ENCODE results near the gene ANKRD63. TPM values are rescaled to one million over a fixed set of nuclear protein-coding genes. Genes with fewer than 3 reads are reported as not detected.

ANKRD63 gene
- total RNA-seq, 1 experiment from 2014 or later: 2.5 TPM

DNA sequence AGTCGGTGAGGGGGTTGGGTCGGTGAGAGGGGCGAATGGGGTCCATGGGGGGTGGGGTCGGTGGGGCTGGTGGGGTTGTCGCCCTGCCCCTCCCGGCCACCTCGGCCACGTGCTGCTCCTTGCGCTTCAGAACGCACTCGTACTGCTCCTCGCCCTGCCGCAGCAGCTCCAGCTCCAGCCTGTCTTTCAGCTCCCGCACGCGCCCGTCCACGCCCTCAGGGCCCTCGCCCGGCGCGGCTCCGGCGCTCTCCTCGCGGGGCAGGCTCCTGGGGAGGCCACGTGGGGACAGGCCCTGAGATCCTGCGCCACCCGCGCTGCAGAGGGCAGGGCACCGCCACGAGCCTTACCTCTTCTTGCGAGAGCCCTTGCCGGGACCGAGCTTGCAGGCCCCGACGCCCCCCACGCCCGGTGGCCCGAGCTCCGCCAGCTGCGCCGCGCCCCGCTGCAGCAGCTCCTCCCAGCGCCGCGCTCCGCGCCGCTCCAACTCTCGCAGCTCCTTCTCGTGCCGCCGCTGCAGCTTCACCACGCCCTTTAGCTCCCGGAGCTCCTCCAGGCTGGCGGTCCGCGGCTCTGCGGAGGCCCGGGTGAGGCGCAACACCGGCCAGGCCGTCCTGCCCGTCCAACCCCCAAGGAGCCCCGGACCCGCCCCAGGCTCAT, 8.2 kb upstream of the ANKRD63 start:
- no peak for TF ChIP-seq EZH2 (IDR thresholded peaks at IDR 0.05; ENCODE audit: borderline replicate concordance, low read depth, low read length, poor library complexity, severe bottlenecking)
- TF ChIP-seq, protein P1, sequence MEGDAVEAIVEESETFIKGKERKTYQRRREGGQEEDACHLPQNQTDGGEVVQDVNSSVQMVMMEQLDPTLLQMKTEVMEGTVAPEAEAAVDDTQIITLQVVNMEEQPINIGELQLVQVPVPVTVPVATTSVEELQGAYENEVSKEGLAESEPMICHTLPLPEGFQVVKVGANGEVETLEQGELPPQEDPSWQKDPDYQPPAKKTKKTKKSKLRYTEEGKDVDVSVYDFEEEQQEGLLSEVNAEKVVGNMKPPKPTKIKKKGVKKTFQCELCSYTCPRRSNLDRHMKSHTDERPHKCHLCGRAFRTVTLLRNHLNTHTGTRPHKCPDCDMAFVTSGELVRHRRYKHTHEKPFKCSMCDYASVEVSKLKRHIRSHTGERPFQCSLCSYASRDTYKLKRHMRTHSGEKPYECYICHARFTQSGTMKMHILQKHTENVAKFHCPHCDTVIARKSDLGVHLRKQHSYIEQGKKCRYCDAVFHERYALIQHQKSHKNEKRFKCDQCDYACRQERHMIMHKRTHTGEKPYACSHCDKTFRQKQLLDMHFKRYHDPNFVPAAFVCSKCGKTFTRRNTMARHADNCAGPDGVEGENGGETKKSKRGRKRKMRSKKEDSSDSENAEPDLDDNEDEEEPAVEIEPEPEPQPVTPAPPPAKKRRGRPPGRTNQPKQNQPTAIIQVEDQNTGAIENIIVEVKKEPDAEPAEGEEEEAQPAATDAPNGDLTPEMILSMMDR (conservative IDR thresholded peaks at IDR 0.05; ENCODE audit: low read depth, low read length): no peak
- Histone ChIP-seq H3K4me1 (ENCODE audit: insufficient read depth, low read length, poor library complexity, severe bottlenecking) (peaks cover 21% of the 10 kb centered on the region), H3K27ac (ENCODE audit: low read depth, low read length, poor library complexity, severe bottlenecking) (no peak overlapping the region), H3K36me3 (ENCODE audit: insufficient read depth, low read length, poor library complexity, severe bottlenecking) (no peaks in the 10 kb centered on the region), H3K4me3 (ENCODE audit: low read depth, low read length, poor library complexity, severe bottlenecking) (peak overlapping the region; percentile 41), H3K27me3 (replicated peaks; ENCODE audit: insufficient read depth, low read depth, low read length, poor library complexity) (no peaks in the 10 kb centered on the region), H3K9me3 (ENCODE audit: low read depth, low read length, poor library complexity, severe bottlenecking) (no peaks in the 10 kb centered on the region)
- intact Hi-C loops (cut with micrococcal nuclease; ENCODE audit: unreplicated experiment): no loop called here
- CTCF ChIA-PET: interaction anchor here (0.7 to 2.7 kb wide), 3 partner anchors 12 to 19 kb away, joined by 4 to 10 read pairs (median 9); no protein-coding TSS in a partner anchor
- POLR2A ChIA-PET (ENCODE audit: low non-redundant PET): no interaction called here
- no TSS peak for BruUV-seq (replicated peaks)
- peak; percentile 73 for DNase-seq (ENCODE audit: low spot score)

DNA sequence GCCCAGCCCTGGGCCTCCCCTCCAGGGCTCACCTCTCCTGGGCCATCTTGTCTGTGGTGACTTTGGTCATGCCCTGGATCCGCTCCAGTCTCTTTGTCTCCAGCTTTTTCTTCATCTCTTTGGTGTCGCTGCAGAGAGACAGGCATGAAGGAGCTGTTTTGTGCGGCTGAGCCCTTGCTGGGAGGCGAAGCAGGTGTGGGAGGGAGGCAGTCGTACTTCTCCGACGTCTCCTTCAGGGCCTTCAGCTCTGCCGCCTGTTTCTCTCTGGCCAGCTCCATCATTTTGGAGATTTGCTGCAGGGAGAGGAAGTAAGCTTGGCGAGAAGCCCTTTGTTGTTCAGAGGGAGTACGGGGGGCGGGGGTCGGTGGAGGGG, 7.7 kb upstream of the ANKRD63 start:
- Histone ChIP-seq H3K27me3 (replicated peaks; ENCODE audit: insufficient read depth, low read depth, low read length, poor library complexity) (no peaks in the 10 kb centered on the region), H3K4me3 (ENCODE audit: low read depth, low read length, poor library complexity, severe bottlenecking) (no peak overlapping the region), H3K4me1 (ENCODE audit: insufficient read depth, low read length, poor library complexity, severe bottlenecking) (peaks cover 26% of the 10 kb centered on the region), H3K36me3 (ENCODE audit: insufficient read depth, low read length, poor library complexity, severe bottlenecking) (no peaks in the 10 kb centered on the region), H3K27ac (ENCODE audit: low read depth, low read length, poor library complexity, severe bottlenecking) (no peak overlapping the region), H3K9me3 (ENCODE audit: low read depth, low read length, poor library complexity, severe bottlenecking) (no peaks in the 10 kb centered on the region)
- CTCF ChIA-PET: interaction anchor here (1.2 to 2.7 kb wide), 2 partner anchors 12 to 16 kb away, joined by 9 to 10 read pairs; no protein-coding TSS in a partner anchor
- no peak for TF ChIP-seq EZH2 (IDR thresholded peaks at IDR 0.05; ENCODE audit: borderline replicate concordance, low read depth, low read length, poor library complexity, severe bottlenecking)
- TF ChIP-seq, protein P1 (conservative IDR thresholded peaks at IDR 0.05; ENCODE audit: low read depth, low read length): no peak
- POLR2A ChIA-PET (ENCODE audit: low non-redundant PET): no interaction called here
- no TSS peak for BruUV-seq (replicated peaks)
- no peak for DNase-seq (ENCODE audit: low spot score)
- intact Hi-C loops (cut with micrococcal nuclease; ENCODE audit: unreplicated experiment): no loop called here

DNA sequence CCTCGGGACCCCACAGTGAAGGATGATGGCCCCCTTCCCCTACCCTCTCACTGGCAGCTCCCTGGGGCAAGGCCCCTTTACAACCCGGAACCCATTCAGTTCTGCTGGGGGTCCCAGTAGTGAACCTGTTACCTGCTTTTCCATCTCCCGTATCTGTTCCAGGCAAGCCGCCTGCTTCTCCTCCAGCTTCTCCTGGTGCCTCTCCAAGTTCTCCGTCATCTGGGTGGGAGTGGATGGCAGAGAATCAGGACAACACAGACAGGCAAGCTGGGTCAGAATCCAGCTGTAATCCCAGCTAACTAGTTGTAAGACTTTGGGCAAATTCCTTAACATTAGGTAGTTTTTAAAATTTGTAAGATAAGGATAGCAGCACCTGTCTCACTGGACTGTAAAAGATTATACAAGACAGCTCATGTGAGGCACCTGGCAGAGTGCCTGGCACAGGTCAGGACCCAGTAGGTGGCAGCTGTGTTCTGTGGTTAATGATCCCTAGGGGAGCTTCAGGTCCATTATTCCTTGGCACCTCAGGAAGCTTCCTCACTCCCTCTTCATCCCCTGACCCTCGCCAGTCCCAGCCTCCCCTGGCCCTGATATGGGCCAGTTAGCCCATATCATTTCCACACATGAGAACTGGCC, 6.4 kb upstream of the ANKRD63 start:
- CTCF ChIA-PET: interaction anchor here (1.1 to 1.3 kb wide), 2 partner anchors 10 to 14 kb away, joined by 3 to 6 read pairs; no protein-coding TSS in a partner anchor
- BruUV-seq (replicated peaks): no TSS peak
- Histone ChIP-seq H3K27me3 (replicated peaks; ENCODE audit: insufficient read depth, low read depth, low read length, poor library complexity) (no peaks in the 10 kb centered on the region), H3K27ac (ENCODE audit: low read depth, low read length, poor library complexity, severe bottlenecking) (no peak overlapping the region), H3K4me1 (ENCODE audit: insufficient read depth, low read length, poor library complexity, severe bottlenecking) (peaks cover 35% of the 10 kb centered on the region), H3K36me3 (ENCODE audit: insufficient read depth, low read length, poor library complexity, severe bottlenecking) (no peaks in the 10 kb centered on the region), H3K4me3 (ENCODE audit: low read depth, low read length, poor library complexity, severe bottlenecking) (no peak overlapping the region), H3K9me3 (ENCODE audit: low read depth, low read length, poor library complexity, severe bottlenecking) (no peaks in the 10 kb centered on the region)
- no peak for DNase-seq (ENCODE audit: low spot score)
- POLR2A ChIA-PET (ENCODE audit: low non-redundant PET): no interaction called here
- intact Hi-C loops (cut with micrococcal nuclease; ENCODE audit: unreplicated experiment): no loop called here
- TF ChIP-seq, protein P1 (conservative IDR thresholded peaks at IDR 0.05; ENCODE audit: low read depth, low read length): no peak
- no peak for TF ChIP-seq EZH2 (IDR thresholded peaks at IDR 0.05; ENCODE audit: borderline replicate concordance, low read depth, low read length, poor library complexity, severe bottlenecking)

All from A673 (cell line).